ENCODE data around the gene RPTOR. TPM values are rescaled to one million over a fixed set of nuclear protein-coding genes. Genes with fewer than 3 reads are reported as not detected.
A peak's percentile ranks its signal among the peaks of the same experiment; 100 is the strongest.

RPTOR gene
- total RNA-seq, 1 experiment from 2014 or later = 46.2 TPM

- H3K4me2 ChIP-seq (ENCODE audit: low read length) = no peak overlapping the region
- H3F3A ChIP-seq (ENCODE audit: low read length, unreplicated experiment) = no peaks in the 10 kb centered on the region
- ChIA-PET CTCF (no interaction called here), POLR2A (ENCODE audit: unreplicated experiment) (no interaction called here)
- no peak for TF ChIP-seq EZH2phosphoT487 (IDR thresholded peaks at IDR 0.05; ENCODE audit: borderline replicate concordance, low read length)
- TF ChIP-seq, protein P1, sequence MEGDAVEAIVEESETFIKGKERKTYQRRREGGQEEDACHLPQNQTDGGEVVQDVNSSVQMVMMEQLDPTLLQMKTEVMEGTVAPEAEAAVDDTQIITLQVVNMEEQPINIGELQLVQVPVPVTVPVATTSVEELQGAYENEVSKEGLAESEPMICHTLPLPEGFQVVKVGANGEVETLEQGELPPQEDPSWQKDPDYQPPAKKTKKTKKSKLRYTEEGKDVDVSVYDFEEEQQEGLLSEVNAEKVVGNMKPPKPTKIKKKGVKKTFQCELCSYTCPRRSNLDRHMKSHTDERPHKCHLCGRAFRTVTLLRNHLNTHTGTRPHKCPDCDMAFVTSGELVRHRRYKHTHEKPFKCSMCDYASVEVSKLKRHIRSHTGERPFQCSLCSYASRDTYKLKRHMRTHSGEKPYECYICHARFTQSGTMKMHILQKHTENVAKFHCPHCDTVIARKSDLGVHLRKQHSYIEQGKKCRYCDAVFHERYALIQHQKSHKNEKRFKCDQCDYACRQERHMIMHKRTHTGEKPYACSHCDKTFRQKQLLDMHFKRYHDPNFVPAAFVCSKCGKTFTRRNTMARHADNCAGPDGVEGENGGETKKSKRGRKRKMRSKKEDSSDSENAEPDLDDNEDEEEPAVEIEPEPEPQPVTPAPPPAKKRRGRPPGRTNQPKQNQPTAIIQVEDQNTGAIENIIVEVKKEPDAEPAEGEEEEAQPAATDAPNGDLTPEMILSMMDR (conservative IDR thresholded peaks at IDR 0.05; ENCODE audit: low read depth, low read length) = no peak
- no peak for TF ChIP-seq EZH2 (IDR thresholded peaks at IDR 0.05; ENCODE audit: low read length, unreplicated experiment)
- H3K4me1 ChIP-seq (ENCODE audit: insufficient read depth, low read length) = peaks cover 5% of the 10 kb centered on the region
- H3K27ac ChIP-seq (ENCODE audit: low read length) = no peak overlapping the region
- H3K9ac ChIP-seq (ENCODE audit: low read length) = no peak overlapping the region
- no peaks in the 10 kb centered on the region for H3K27me3 ChIP-seq (ENCODE audit: low read length)
- no peaks in the 10 kb centered on the region for H3K9me2 ChIP-seq (replicated peaks; ENCODE audit: low read length)
- no peaks in the 10 kb centered on the region for H3K9me3 ChIP-seq (ENCODE audit: low read length)
- H3K79me2 ChIP-seq (ENCODE audit: low read length) = no peaks in the 10 kb centered on the region
- DNase-seq (no peak), ATAC-seq (no peak)
- no TSS peak for BruUV-seq (replicated peaks)
- H2AFZ ChIP-seq (ENCODE audit: low read length) = no peak overlapping the region
- no peaks in the 10 kb centered on the region for H4K20me1 ChIP-seq (ENCODE audit: low read length)
- intact Hi-C loops (cut with micrococcal nuclease) = no loop called here
- no peaks in the 10 kb centered on the region for H3K36me3 ChIP-seq (ENCODE audit: low read depth, low read length)
- no peak overlapping the region for H3K4me3 ChIP-seq (ENCODE audit: low read length)
Measured at GRCh38 chr17:80850109-80850508, 305.5 kb downstream of the RPTOR start.

GRCh38 chr17:80850817-80851216 is 306.2 kb downstream of the RPTOR start:
- DNase-seq (no peak), ATAC-seq (peak; percentile 48)
- Histone ChIP-seq H3K9ac (ENCODE audit: low read length) (no peak overlapping the region), H4K20me1 (ENCODE audit: low read length) (no peaks in the 10 kb centered on the region), H3K9me3 (ENCODE audit: low read length) (no peaks in the 10 kb centered on the region), H3F3A (ENCODE audit: low read length, unreplicated experiment) (no peaks in the 10 kb centered on the region), H3K4me1 (ENCODE audit: insufficient read depth, low read length) (peaks cover 12% of the 10 kb centered on the region), H3K27ac (ENCODE audit: low read length) (no peak overlapping the region), H3K79me2 (ENCODE audit: low read length) (no peaks in the 10 kb centered on the region), H3K4me3 (ENCODE audit: low read length) (no peak overlapping the region), H3K4me2 (ENCODE audit: low read length) (no peak overlapping the region), H2AFZ (ENCODE audit: low read length) (no peak overlapping the region), H3K36me3 (ENCODE audit: low read depth, low read length) (no peaks in the 10 kb centered on the region), H3K9me2 (replicated peaks; ENCODE audit: low read length) (no peaks in the 10 kb centered on the region), H3K27me3 (ENCODE audit: low read length) (no peaks in the 10 kb centered on the region)
- no TSS peak for BruUV-seq (replicated peaks)
- intact Hi-C loops (cut with micrococcal nuclease) = no loop called here
- CTCF ChIA-PET = no interaction called here
- POLR2A ChIA-PET (ENCODE audit: unreplicated experiment) = interaction anchor here (0.7 kb wide), 1 partner anchor 41 kb away, joined by 4 read pairs; no protein-coding TSS in a partner anchor
- TF ChIP-seq, protein P1 (conservative IDR thresholded peaks at IDR 0.05; ENCODE audit: low read depth, low read length) = no peak
- TF ChIP-seq EZH2phosphoT487 (IDR thresholded peaks at IDR 0.05; ENCODE audit: borderline replicate concordance, low read length) (no peak), EZH2 (IDR thresholded peaks at IDR 0.05; ENCODE audit: low read length, unreplicated experiment) (no peak)

DNA sequence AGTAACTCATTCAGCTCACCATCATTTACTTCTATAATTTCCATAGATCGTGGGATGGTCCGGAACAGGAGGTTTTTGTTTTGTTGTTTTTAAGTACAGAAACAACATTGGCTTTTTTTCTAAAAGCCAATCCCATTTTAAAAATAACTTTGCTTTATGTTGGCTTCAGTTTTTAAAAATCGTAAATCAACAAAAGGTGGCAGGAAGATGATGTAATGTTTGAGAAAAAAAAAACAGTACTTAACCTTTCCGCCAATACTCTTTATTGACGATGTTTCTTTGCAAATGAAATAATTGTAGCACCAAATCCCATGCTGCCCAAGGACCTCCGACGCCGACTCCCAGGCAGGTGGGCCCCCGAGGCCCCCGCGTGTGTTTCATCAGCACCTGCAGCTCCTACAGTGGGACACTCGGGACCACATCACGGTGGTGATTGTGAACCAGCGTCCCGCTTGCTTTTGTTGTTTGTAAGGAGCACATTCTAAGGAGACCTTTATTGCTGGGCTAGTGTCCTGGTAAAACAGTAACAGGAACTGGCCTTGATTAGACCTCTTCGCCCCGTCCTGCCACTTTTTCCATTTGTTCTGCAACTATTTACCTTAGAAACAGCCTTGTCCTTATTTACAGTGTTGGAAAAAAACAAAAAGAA is 306.8 kb downstream of the RPTOR start:
- no peaks in the 10 kb centered on the region for H3F3A ChIP-seq (ENCODE audit: low read length, unreplicated experiment)
- no peak overlapping the region for H3K4me2 ChIP-seq (ENCODE audit: low read length)
- no peaks in the 10 kb centered on the region for H4K20me1 ChIP-seq (ENCODE audit: low read length)
- no peak overlapping the region for H3K9ac ChIP-seq (ENCODE audit: low read length)
- H3K4me3 ChIP-seq (ENCODE audit: low read length) = no peak overlapping the region
- H3K9me3 ChIP-seq (ENCODE audit: low read length) = no peaks in the 10 kb centered on the region
- H3K27ac ChIP-seq (ENCODE audit: low read length) = no peak overlapping the region
- no TSS peak for BruUV-seq (replicated peaks)
- H3K9me2 ChIP-seq (replicated peaks; ENCODE audit: low read length) = no peaks in the 10 kb centered on the region
- ChIA-PET CTCF (no interaction called here), POLR2A (ENCODE audit: unreplicated experiment) (interaction anchor here (0.7 kb wide), 1 partner anchor 40 kb away, joined by 4 read pairs; no protein-coding TSS in a partner anchor)
- intact Hi-C loops (cut with micrococcal nuclease) = no loop called here
- no peaks in the 10 kb centered on the region for H3K79me2 ChIP-seq (ENCODE audit: low read length)
- no peak overlapping the region for H2AFZ ChIP-seq (ENCODE audit: low read length)
- peaks cover 17% of the 10 kb centered on the region for H3K4me1 ChIP-seq (ENCODE audit: insufficient read depth, low read length)
- DNase-seq = no peak
- no peaks in the 10 kb centered on the region for H3K36me3 ChIP-seq (ENCODE audit: low read depth, low read length)
- TF ChIP-seq EZH2 (IDR thresholded peaks at IDR 0.05; ENCODE audit: low read length, unreplicated experiment) (no peak), EZH2phosphoT487 (IDR thresholded peaks at IDR 0.05; ENCODE audit: borderline replicate concordance, low read length) (no peak)
- TF ChIP-seq, protein P1 (conservative IDR thresholded peaks at IDR 0.05; ENCODE audit: low read depth, low read length) = no peak
- no peak for ATAC-seq
- no peaks in the 10 kb centered on the region for H3K27me3 ChIP-seq (ENCODE audit: low read length)
